ENCODE data around the gene TSPAN9.

Gene TSPAN9

GRCh38 chr12:3173912-3174311 lies 96.7 kb downstream of the TSPAN9 start:
- TF ChIP-seq CTCF (IDR thresholded peaks at IDR 0.05), result no peak
- Histone ChIP-seq H3K9ac (no peak overlapping the region), H2AFZ (no peak overlapping the region)

DNA sequence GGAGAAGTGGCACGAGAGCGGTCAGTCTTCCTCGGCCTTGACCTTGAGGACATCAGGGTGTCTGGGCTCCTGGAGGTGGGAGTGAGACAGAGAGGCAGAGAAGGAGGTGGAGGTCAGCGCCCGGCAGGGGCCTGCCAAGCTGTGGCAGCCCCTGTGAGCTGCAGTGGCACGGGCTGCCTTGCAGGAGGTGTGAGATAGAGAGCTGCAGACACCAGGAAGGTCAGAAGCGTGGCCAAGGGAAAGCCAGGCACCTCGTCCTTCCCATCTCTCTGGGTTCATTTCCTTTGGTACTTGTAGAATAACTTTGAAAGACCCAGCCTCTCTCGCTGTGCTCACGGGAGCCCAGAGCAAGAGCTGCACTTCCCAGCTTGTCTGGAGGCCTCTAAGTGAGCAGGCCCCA lies 98.1 kb downstream of the TSPAN9 start:
- TF ChIP-seq CTCF (IDR thresholded peaks at IDR 0.05), result no peak

More at GRCh38 chr12:3173912-3174311, 96.7 kb downstream of the TSPAN9 start:
- peaks cover 14% of the 10 kb centered on the region for H3K4me1 ChIP-seq
- H3K27ac ChIP-seq, result no peak overlapping the region
- H3K36me3 ChIP-seq (ENCODE audit: control insufficient read depth, insufficient read depth, low read length), result no peaks in the 10 kb centered on the region
- H3K27me3 ChIP-seq (ENCODE audit: control insufficient read depth, insufficient read depth, low read length), result no peaks in the 10 kb centered on the region
- H3K4me2 ChIP-seq (ENCODE audit: low read length), result no peak overlapping the region
- no peaks in the 10 kb centered on the region for H3K9me3 ChIP-seq (ENCODE audit: control insufficient read depth, low read length)
- H3K4me3 ChIP-seq (ENCODE audit: low read depth, low read length), result no peak overlapping the region
- peaks cover 67% of the 10 kb centered on the region for H3K79me2 ChIP-seq

DNA sequence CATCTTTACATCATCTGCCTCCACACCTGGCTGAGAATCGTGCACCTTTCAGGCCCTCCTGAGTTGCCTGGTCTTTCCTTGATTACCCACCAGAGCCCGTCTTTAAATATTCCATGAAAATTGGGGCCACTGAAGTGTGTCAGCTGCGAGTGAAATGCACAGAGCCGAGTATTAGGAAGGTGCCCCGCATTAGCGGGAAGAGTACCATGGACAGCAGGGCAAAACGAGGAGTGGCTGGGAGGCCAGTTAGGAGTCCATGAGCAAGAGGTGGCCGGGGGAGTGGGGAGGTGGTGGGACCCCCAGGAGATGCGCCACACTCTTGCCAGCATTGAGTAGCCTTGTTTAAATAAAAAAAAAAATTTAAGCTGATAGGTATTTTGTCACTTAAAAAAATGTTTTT lies 99.6 kb downstream of the TSPAN9 start:
- no peaks in the 10 kb centered on the region for H3K9me3 ChIP-seq (ENCODE audit: control insufficient read depth, low read length)
- no peaks in the 10 kb centered on the region for H3K36me3 ChIP-seq (ENCODE audit: control insufficient read depth, insufficient read depth, low read length)
- no peak overlapping the region for H3K27ac ChIP-seq
- no peak overlapping the region for H3K4me3 ChIP-seq (ENCODE audit: low read depth, low read length)
- peaks cover 72% of the 10 kb centered on the region for H3K79me2 ChIP-seq
- H3K4me1 ChIP-seq, result peaks cover 3% of the 10 kb centered on the region
- no peaks in the 10 kb centered on the region for H3K27me3 ChIP-seq (ENCODE audit: control insufficient read depth, insufficient read depth, low read length)
- TF ChIP-seq CTCF (IDR thresholded peaks at IDR 0.05), result no peak
- H3K9ac ChIP-seq, result no peak overlapping the region
- H2AFZ ChIP-seq, result no peak overlapping the region
- H3K4me2 ChIP-seq (ENCODE audit: low read length), result no peak overlapping the region

More for the DNA sequence above, 98.1 kb downstream of the TSPAN9 start:
- Histone ChIP-seq H3K4me3 (ENCODE audit: low read depth, low read length) (no peak overlapping the region), H3K9ac (no peak overlapping the region), H3K36me3 (ENCODE audit: control insufficient read depth, insufficient read depth, low read length) (no peaks in the 10 kb centered on the region), H3K27me3 (ENCODE audit: control insufficient read depth, insufficient read depth, low read length) (no peaks in the 10 kb centered on the region), H3K4me1 (peaks cover 5% of the 10 kb centered on the region), H3K79me2 (peaks cover 76% of the 10 kb centered on the region), H3K4me2 (ENCODE audit: low read length) (no peak overlapping the region), H2AFZ (no peak overlapping the region), H3K27ac (no peak overlapping the region), H3K9me3 (ENCODE audit: control insufficient read depth, low read length) (no peaks in the 10 kb centered on the region)

- H3K36me3 ChIP-seq (ENCODE audit: control insufficient read depth, insufficient read depth, low read length), result no peaks in the 10 kb centered on the region
- no peak overlapping the region for H2AFZ ChIP-seq
- no peaks in the 10 kb centered on the region for H3K9me3 ChIP-seq (ENCODE audit: control insufficient read depth, low read length)
- no peaks in the 10 kb centered on the region for H3K27me3 ChIP-seq (ENCODE audit: control insufficient read depth, insufficient read depth, low read length)
- no peak overlapping the region for H3K4me3 ChIP-seq (ENCODE audit: low read depth, low read length)
- H3K4me1 ChIP-seq, result peaks cover 3% of the 10 kb centered on the region
- H3K79me2 ChIP-seq, result peaks cover 67% of the 10 kb centered on the region
- no peak overlapping the region for H3K9ac ChIP-seq
- no peak overlapping the region for H3K27ac ChIP-seq
- TF ChIP-seq CTCF (IDR thresholded peaks at IDR 0.05), result no peak
- no peak overlapping the region for H3K4me2 ChIP-seq (ENCODE audit: low read length)
These were observed 100.7 kb downstream of the TSPAN9 start for GRCh38 chr12:3177778-3178425.
